ENCODE results near the gene PARP11. TPM values are rescaled to one million over a fixed set of nuclear protein-coding genes. Genes with fewer than 3 reads are reported as not detected.

The PARP11 gene
- total RNA-seq, 1 experiment from 2014 or later: 2.7 TPM

DNA sequence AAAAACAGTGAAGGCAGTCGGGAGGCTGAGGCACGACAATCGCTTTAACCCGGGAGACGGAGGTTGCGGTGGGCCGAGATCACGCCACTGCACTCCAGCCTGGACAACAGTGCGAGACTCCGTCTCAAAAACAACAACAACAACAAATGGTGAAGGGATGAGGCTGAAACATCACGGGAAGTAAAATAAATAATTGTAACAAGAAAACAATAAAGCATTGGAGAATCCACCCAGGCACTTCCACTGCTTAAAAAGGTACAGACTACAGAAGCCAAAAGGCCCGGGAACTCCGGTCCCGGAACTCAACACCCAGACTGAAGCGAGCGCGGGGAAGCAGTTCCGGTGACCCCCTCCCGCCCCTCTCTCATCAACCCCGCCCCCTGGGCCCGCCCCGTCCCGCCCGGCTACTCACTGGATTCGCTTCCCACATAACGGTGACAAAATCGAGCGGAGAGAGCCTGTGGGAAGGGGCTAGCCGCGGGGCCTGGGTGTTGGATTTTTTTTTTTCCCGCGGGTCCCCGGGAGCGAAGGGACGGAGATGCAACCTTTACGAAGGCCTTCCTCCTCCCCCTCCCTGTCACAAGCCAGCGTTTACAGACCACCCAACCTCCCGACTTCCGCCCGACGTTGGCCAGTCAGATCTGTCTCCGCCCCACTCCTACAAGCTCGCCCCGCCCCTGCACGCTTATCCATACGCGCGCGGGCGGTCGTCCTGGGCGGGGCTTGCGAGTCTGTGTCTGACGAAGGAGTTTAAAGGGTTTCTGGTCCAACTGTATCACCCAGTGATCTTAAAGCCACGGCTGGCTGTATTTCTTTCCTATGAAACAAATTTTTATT lies at the start of gene PARP11 (continued):
- no peak for TF ChIP-seq TCF7L2 (IDR thresholded peaks at IDR 0.05; ENCODE audit: borderline replicate concordance, extremely low read depth, insufficient read depth, insufficient read length)
- TF ChIP-seq ATF3 (IDR thresholded peaks at IDR 0.05): no peak
- no peak for TF ChIP-seq CEBPB (IDR thresholded peaks at IDR 0.05; ENCODE audit: low read depth)
- TF ChIP-seq POLR2A (IDR thresholded peaks at IDR 0.05; ENCODE audit: borderline replicate concordance, extremely low read depth, insufficient read depth, insufficient read length): no peak
- TF ChIP-seq JUND (IDR thresholded peaks at IDR 0.05): no peak
- no peak for TF ChIP-seq YY1 (IDR thresholded peaks at IDR 0.05; ENCODE audit: extremely low read depth, insufficient replicate concordance, low read depth, low read length)
- TF ChIP-seq RAD21 (IDR thresholded peaks at IDR 0.05; ENCODE audit: low read depth): no peak
- TF ChIP-seq SP1 (IDR thresholded peaks at IDR 0.05; ENCODE audit: low read depth): peak; percentile 39

GRCh38 chr12:3922033-3922432 lies 48.8 kb upstream of the PARP11 start:
- ChIA-PET POLR2A (no interaction called here), CTCF (no interaction called here)

More at GRCh38 chr12:3922033-3922432, 48.8 kb upstream of the PARP11 start:
- RAD21 ChIA-PET (ENCODE audit: low non-redundant PET in 1 of 2, low total read pairs in 2 of 2, uncharacterized antibody in 2 of 2, unreplicated experiment in 2 of 2): no interaction called here
- H3K4me3 ChIP-seq (replicated peaks in 1 of 2; ENCODE audit: low read depth in 1 of 2, low read length in 2 of 2): no peak overlapping the region
- no peaks in the 10 kb centered on the region for H4K20me1 ChIP-seq (ENCODE audit: insufficient read depth)
- intact Hi-C loops (cut with micrococcal nuclease): no loop called here
- TF ChIP-seq SRF (IDR thresholded peaks at IDR 0.05; ENCODE audit: low read depth) (no peak), JUND (IDR thresholded peaks at IDR 0.05) (no peak), CTCF (IDR thresholded peaks at IDR 0.05 in 2 of 3, conservative IDR thresholded peaks at IDR 0.05 in 1 of 3; ENCODE audit: borderline replicate concordance in 1 of 3, insufficient read depth in 1 of 3, low read depth in 2 of 3, low read length in 2 of 3) (no peak), ATF3 (IDR thresholded peaks at IDR 0.05) (no peak), CBX3 (IDR thresholded peaks at IDR 0.05; ENCODE audit: low read depth) (no peak), ZNF274 (IDR thresholded peaks at IDR 0.05; ENCODE audit: low read depth, low read length) (no peak)
- no peaks in the 10 kb centered on the region for H3K4me1 ChIP-seq (ENCODE audit: control insufficient read depth in 1 of 2, insufficient read depth in 2 of 2, low read length in 2 of 2)
- H2AFZ ChIP-seq (ENCODE audit: low read depth, low read length, poor library complexity, severe bottlenecking): no peak overlapping the region
- no peak overlapping the region for H3K4me2 ChIP-seq (ENCODE audit: low read length)
- DNase-seq (ENCODE audit: low read depth, low spot score) (no peak), ATAC-seq (no peak)
- no peaks in the 10 kb centered on the region for H3K9me3 ChIP-seq (ENCODE audit: control insufficient read depth in 1 of 2, insufficient read depth in 1 of 2, low read depth in 1 of 2, low read length in 2 of 2)
- no peaks in the 10 kb centered on the region for H3K79me2 ChIP-seq (ENCODE audit: insufficient read depth, low read length)
- H3K9me2 ChIP-seq (ENCODE audit: insufficient read depth): no peaks in the 10 kb centered on the region
- no TSS peak for BruUV-seq (replicated peaks)
- H3K9ac ChIP-seq (ENCODE audit: low read length): no peak overlapping the region
- H3K27ac ChIP-seq (ENCODE audit: low read depth, low read length): no peak overlapping the region
- H3K36me3 ChIP-seq (ENCODE audit: control insufficient read depth in 1 of 2, insufficient read depth in 2 of 2, low read length in 2 of 2): no peaks in the 10 kb centered on the region
- H3K27me3 ChIP-seq (ENCODE audit: insufficient read depth, low read length): peaks cover 89% of the 10 kb centered on the region

Measured in HCT116 (cell line).